GM21737 (cell line): ENCODE data around the gene LANCL2.

Source experiments
- ATAC-seq: cut with Tn5 transposase; IDR thresholded peaks from one replicate; pipeline ENCODE4 v1.9.1; 2021; ENCODE audit warnings: mild to moderate bottlenecking, moderate library complexity; ENCODE audit not compliant: unreplicated experiment

The LANCL2 gene

DNA sequence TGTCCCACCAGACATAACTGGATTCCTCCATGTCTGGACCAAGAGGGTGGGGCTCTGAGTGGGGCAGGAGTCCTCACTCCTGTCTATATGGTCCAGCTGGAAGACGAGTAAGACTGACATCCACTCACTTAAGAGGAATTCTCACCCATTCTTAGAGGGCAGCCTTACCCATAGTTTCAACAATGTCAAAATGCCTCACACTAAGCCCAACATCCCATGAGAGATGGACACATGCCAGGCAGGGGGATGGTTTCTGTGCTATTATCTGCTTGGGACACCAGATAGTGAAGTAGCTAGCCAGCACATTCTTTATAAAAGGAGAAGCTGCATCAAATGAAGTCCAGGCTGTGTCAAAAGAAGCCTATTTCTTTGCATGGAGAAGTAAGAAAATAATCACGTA lies 4.7 kb upstream of the LANCL2 start:
- no peak for ATAC-seq

DNA sequence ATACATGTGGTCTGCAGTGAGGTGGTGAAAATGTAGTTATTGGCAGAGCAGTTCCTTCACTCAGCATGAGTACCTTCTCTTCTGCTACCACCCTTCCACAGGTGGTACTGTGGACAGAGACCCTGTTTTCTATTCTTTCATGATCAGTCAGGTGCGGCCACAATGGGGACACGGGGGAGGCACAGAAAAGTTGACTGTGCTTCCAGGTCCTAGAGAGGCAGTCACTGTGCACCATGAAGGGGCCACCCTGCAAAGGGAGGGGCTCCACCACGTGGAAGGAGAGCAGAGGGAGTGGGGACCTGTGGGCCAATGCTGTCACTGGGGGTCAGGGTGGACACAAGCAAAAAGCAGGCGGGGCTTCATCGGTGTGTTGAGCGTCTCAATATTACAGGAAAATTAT lies 3.6 kb upstream of the LANCL2 start:
- no peak for ATAC-seq

DNA sequence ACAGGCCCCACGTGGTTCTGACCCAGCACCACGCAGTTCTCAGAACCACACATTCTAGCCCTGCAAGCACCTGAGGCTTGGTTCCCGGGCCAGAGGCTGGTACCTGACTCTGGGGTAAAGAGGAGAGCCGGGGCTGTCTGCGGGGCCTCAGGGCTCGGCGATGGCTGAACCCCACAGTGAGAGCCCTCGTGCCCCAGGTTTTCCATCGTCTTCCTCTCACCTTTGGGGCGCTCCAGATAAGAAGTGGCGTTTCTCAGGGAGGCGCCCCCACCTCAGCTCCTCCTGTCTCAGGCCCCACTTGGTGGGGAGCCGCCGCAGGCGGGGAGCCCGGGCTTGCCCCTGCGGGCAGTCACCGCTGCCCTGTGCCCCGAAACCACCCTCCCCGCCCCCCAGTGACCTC lies 2.2 kb upstream of the LANCL2 start:
- no peak for ATAC-seq

DNA sequence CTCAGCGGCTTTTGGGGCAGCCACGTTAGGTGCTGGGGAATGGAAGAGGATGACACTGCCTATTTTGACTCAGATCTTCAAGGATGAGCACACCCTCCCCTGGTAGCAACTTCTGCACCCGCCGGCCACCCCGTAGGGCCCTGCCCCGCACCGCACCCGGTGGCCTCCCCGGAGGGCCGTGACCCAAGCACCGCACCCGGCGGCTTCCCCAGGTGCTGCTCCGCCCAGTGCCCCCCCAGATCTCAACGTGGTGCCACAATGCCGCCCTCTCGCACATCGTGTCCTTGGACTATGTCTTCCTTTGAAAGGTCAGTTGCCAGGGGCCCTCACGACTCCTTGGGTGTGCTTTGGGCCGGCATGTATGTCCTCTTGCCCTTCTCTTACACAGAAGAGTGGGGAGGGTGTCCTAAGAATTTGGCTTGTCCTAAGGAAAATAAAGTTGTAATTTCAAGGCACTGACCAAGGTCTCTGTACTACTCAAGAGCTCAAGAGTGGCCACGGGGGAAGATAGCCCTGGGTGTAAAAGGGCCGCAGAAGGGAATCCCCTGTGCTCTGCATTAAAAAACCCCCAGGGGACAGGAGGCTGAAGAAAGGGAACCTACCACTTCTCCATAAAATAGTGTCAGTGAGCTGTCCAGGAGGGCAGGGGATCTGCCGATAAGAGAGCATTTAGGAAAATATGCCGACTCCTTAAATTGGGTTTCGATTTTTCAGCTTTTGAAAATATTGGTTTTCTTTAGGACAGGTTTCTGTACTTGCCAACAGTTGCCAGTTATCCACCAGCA lies 1.6 kb upstream of the LANCL2 start:
- ATAC-seq = no peak

DNA sequence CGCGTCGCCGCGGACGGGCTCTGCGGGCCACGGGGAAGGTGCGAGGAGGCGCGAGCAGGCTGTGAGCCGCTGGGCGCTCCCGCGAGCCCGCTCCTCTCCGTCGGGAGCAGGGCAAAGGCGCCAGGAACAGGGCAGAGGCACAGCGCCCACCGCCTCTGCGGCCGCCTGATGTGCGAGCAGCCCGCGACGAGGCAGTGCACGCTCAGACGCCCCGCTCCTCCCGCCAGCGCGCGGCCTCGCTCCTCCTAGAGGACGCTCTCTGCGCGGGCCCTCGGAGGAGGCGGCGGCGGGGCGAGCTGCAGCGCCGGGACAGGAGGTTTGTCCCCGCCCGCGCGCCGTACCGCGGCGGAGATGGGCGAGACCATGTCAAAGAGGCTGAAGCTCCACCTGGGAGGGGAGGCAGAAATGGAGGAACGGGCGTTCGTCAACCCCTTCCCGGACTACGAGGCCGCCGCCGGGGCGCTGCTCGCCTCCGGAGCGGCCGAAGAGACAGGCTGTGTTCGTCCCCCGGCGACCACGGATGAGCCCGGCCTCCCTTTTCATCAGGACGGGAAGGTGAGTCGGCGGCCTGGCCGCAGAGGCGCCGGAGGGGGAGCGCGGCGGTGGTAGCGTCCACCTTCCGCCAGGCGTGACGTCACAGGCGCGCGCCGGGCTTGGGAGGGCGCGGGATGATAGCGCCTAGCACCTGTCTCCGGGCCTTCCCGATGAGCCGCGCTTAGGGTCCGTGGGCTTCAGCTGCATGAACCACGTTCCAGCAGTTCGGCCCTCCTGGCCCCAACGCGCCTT lies 731 bp downstream of the LANCL2 start:
- peak; percentile 82 for ATAC-seq

DNA sequence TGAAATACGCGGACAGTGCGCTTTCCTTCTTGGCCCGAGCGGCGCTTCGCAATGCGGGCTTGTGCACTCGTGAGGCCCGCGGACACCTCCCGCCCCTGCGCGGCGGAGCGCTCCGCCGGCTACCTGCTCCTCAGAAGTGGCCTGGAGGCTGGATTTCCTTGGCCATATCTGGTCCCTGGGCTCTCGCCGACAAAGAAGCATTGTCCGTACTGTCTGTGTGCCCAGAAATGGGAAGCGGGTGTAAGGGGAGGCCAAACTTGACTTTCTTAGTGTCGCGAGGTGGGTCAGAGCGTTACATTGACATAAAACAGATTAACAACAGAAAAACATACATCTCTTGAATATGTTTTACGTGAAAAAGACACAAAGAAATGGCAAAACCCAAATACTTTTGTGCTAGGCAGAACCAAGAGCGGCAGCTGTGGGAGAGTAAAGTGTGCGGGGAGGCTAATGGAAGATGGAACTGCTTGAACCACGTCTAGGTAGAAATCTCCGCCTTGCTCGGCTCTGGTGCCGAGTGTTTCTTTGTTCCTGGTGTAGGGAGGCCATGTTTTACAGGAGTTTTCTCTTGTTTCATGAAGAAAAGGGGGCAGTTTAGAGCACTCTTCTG lies 1.4 kb downstream of the LANCL2 start:
- ATAC-seq = peak; percentile 19

DNA sequence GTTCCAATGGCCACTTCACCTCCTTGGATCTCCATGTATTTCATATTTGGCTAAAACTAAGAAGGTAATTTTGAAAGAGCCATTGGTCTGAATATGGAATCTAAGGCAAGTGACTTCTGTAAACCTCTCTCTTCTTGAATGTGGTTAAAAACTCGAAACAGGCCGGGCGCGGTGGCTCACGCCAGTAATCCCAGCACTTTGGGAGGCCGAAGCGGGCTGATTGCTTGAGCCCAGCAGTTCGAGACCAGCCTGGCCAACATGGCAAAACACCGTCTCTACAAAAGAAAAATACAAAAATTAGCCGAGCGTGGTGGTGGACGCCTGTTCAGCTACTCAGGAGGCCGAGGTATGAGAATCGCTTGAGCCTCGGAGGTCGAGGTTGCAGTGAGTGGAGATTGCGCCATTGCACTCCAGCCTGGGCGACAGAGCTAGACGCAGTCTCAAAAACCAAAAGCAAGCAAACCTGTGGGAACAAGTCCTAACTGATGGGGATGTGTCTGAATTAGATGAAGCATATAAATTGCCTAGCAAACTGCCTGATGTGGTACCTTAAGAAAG lies 2.2 kb downstream of the LANCL2 start:
- no peak for ATAC-seq

DNA sequence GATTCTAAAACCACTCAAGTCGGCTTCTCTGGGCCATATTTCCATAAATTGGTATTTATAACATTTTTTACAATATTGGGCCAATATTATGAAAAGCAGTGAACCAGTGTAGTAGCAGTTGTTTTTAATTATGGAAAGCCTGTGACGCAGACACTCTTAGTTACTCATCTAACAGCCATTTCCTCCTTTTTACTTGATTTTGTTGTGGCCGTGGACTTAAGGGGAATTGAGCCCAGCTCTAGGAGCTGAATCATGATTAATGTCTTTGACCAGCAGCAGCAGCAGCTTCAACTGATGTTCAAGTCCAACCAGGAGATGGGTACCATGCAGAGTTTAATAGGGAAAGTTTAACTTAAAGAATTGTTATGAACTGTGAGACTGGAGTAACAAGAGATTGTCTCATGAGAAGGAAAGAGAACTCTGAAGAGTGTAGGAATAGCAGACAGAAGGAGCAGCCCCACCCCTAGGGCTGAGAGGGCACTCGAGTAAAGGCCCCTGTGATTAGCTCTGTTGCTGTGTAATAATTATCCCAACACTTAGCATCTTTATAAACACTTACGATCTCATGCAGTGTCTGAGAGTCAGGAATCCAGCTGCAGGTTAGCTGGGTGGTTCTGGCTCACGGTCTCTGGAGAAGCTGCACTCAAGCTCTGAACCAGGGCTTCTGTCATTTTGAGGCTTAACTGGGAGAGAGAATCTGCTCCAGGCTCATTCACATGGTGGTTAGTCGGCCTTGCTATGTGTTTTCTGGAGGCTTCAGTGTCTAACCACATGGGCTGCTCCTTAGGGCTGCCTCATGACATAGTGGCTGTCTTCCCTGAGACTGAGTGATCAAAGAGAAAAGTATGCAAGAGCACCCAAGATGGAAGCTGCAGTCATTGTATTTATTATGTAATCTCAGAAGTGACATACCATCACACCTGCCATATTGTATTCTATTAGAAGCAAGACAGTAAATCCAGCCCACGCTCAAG lies 4.6 kb downstream of the LANCL2 start:
- ATAC-seq = no peak

DNA sequence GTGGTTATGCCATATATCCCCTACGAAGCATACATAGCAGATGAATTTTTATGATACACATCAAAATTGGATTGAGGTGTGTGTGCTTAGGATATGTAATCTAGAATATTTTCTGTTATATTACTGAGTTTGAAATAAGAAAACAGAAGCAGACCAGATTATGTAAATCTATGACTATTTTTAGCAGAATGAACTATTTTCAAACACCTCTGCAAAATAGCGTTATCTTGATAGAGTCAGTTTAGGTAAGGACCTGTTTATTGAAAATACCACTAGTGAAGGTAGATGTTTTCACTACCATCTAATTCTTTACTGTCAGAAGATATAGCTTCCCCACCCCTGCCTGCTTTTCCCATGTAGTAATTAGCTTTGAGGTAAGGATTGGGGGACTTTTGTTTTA lies 9.1 kb downstream of the LANCL2 start:
- ATAC-seq = no peak

DNA sequence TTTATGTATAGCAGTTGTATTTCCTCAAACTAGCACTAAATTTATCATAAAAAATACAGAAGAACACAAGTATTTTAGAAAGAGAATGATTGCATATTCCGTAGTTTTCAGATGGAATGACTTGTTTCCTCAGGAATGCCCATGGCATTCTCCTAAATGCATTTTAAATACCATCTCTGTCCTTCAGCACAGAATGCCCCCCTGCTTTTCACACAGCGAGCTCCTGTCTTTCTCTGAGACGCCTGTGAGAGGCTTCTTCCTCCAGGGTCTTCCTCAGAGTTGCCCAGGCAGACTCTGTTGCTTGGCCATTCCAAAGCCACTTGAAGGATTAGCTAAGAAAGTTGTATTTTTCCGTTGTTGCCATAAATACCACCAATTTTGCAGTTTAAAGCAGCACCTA lies 10.1 kb downstream of the LANCL2 start:
- no peak for ATAC-seq

DNA sequence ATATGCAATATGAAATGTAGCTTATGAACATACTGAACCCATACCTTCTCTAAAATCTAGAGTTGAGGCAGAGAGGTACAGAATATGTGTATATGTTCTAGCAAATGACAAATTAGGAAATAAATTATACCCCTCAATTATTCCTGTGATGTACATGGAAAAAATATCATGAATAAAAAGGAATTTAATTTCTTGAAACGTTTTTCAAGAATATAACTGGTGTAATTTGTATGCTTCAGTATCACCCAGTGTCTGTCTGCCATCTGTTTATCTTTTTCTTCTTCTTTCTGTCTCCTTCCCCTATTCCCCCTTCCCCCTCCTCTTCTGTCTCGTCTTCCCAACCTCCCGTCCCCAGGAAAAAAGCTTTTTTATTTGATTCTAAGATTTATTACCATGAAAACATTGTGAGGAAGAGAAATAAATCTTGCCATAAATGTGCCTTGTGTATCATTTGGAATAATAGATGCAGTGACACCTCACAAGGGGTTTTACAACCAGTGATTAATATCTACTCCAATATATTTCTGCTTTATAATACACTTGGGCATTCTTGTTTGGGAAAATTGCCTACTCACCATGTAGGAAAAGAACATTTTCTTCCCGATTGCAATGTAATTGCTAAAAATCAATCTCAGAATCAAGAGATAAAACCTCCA lies 12.2 kb downstream of the LANCL2 start:
- ATAC-seq = no peak

DNA sequence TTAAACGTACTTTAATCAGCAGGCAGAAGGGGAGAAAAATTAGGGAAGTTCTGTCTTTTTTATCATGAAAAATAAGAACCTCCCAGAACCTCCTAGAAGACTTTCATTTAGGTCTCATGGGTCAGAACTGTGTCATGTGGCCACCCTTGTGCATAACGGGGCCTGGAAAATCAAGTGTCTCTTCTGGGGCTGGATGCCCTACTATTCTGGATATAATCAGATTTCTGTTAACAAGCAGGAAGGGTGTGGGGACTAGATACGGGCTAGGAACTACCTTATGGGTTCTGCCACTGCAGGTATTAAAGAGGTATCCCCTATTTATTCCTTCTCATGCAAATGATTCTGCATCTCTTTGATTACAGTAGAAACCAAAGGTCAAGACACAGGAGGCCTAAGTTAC lies 14.1 kb downstream of the LANCL2 start:
- no peak for ATAC-seq

DNA sequence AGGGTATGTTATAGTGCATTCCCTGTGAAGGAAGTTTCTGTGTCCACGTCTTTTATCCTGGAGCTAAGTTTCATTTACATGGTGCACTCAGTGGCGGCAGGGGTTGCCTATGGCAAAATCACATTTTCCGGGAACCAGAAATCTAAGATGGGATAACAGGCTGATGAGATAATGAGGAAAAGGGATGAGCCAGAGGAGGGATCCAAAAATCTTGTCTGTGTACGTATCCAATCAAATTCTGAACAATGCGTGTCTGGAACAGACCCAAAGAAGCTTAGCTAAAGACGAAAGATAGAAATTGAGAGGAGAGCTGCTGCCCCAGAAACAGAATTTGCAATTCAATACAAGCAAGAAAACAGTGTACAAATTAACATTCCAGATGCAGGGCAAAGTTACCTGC lies 16.1 kb downstream of the LANCL2 start:
- ATAC-seq = no peak

DNA sequence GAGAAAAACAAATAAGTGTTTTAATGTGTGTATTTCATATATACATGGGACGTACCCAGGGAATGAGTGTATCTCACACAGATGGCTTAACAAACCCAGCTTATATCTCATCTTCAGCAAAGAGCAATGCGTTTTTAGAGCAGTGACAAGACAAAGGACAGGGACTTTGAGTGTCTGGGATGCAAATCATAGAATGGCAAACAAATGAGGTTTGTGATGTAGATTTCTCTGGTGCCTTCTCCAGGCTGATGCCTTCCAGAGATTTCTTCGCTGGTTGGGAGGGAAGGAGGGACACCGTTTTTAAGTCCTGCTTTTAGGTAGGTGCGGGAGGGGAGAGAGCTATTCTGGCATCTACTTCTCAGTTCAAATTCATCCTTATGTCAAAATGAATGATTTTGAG lies 16.6 kb downstream of the LANCL2 start:
- ATAC-seq = no peak

DNA sequence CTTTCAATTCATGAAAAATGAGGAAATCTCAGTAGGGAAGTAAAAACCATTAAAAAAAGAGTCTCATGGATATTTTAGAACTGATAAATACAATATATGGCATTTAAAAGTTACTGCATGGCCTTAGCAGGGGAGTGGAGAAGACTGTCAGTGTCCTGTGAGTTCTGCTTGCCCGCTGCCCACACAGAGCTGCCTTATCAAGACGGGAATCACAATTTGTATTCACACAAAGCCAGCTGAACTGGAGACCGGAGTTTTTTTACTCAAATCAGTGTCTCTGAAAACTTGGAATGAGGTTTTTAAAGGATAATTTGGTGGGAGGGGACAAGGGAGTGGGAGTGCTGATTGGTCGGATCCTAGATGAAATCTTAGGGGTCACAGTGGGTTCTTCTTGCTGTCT lies 17.1 kb downstream of the LANCL2 start:
- no peak for ATAC-seq

DNA sequence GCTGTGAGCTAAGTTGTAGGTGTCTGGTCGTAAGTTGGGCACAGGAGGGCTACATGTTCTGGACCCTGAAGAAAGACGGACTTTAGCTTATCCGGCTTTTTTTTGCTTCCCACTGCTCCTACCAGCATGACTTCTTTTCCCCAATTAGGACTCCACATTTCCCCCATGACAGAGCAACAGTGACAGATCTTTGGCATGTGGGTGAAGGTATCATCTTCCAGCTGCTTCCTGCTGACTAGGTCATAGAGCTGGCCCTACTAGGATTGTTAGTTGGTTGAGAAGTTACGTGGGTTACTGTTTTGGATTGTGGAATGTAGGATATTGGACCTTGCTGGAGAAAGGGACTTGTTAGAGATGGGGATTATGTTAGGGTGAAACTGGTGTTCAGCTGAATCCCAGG lies 21.4 kb downstream of the LANCL2 start:
- ATAC-seq = no peak

DNA sequence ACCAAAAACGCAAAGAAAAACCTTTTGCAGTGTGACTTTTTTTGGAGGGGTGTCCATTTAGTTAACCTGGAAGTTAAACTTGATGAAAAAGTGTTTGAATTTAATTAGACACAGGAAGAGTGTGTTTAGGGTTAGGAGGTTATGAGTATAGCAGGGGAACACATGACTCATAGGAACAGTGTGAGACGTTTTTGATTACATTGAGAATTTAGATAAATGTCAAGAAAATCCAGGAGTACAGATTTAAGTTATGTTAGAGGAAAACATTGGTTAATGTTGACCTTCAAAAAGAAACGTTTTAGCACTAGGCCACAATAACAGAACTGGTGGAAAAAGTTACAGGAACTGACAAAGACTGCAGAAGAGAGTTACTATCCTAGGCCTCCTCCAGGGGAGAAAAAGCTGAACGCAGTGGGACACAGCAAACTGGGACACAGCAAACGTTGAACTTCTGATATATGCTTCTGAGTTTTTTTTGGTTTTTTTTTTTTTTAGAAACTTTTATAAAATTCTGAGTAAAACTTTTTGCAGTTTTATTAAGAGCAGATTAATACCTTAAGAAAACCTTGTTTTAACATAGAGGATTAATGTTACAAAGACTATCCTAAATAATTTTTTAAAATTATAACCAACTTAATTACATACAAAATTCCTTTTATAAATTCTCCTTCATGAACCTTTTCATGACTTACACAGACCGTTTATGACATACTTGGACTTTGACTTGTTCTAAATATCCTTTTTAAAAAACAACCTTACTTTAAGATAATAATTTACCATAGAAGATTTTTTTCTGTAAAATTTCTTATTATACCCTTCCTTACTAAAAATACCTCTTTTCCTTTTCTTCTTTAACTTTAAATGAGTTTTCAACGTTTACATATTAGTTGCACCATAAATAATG lies 22.2 kb downstream of the LANCL2 start:
- ATAC-seq = no peak

DNA sequence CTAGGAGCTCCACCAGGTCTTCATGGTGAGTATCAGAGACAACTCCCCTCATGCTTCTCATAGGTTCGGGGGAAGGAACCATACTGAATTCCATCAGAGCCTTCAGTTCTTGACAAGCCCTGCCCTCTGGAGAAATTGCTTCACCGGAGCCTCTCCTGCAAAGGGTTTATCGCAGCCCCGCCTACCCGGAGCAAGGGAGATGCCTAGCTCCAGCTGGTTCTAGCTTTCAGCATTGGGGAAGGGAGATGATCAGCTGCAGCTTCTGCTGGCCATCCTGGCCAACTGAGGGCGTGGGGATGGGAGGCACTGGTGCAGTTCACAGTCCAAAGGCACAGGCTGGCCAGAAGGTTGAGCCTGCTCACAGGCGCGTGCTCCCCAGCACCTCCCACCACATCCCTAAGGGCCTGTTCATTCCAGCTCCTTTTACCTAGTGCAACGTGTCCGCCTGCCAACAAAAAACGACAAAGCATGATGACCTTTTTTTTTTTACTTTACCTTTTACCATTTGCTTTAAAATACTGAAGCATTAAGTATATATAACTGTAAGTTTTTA lies 31.2 kb downstream of the LANCL2 start:
- ATAC-seq = no peak

DNA sequence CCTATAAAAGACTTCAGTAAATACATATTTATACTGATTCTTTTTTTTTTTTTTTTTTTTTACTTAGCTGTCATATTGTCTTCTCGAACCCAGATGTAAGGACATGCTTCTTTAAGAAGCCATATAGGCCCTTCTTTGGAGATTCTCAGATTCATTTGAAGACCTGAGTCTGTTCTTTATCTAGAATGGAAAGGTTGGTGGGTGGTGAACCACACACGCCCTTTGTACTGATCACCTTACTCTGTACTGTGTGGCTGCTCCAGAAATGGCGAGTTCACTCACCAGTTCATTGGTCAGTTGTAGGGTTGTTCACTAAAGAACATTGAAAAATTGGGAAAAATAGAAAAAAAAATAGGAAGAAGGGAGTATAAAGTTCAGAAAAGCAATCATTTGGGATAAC lies 32.5 kb downstream of the LANCL2 start:
- ATAC-seq = no peak
